ENCODE measurements around the gene PTPRU.

The PTPRU gene

GRCh38 chr1:29335573-29335972 is 99.3 kb downstream of the PTPRU start:
- DNase-seq (ENCODE audit: low read depth) = no peak

- no peak for DNase-seq (ENCODE audit: low read depth)
Measured at GRCh38 chr1:29338908-29339575, 102.7 kb downstream of the PTPRU start.

- DNase-seq (ENCODE audit: low read depth) = no peak
Measured at GRCh38 chr1:29341936-29342335, 105.6 kb downstream of the PTPRU start.

- DNase-seq (ENCODE audit: low read depth) = no peak
Measured at GRCh38 chr1:29342351-29342750, 106.0 kb downstream of the PTPRU start.

- DNase-seq (ENCODE audit: low read depth) = no peak
Measured at GRCh38 chr1:29342983-29343382, 106.7 kb downstream of the PTPRU start.

- DNase-seq (ENCODE audit: low read depth) = no peak
Measured at GRCh38 chr1:29343476-29343875, 107.2 kb downstream of the PTPRU start.

- DNase-seq (ENCODE audit: low read depth) = no peak
Measured at GRCh38 chr1:29343908-29344307, 107.6 kb downstream of the PTPRU start.

GRCh38 chr1:29344336-29344735 is 108.0 kb downstream of the PTPRU start:
- DNase-seq (ENCODE audit: low read depth) = no peak

GRCh38 chr1:29346576-29346975 is 110.3 kb downstream of the PTPRU start:
- DNase-seq (ENCODE audit: low read depth) = no peak

GRCh38 chr1:29349871-29350491 is 113.7 kb downstream of the PTPRU start:
- no peak for DNase-seq (ENCODE audit: low read depth)

GRCh38 chr1:29352719-29353420 is 116.5 kb downstream of the PTPRU start:
- no peak for DNase-seq (ENCODE audit: low read depth)

GRCh38 chr1:29354511-29355098 is 118.3 kb downstream of the PTPRU start:
- DNase-seq (ENCODE audit: low read depth) = no peak

GRCh38 chr1:29355375-29355774 is 119.1 kb downstream of the PTPRU start:
- no peak for DNase-seq (ENCODE audit: low read depth)

- DNase-seq (ENCODE audit: low read depth) = no peak
Measured at GRCh38 chr1:29356663-29357062, 120.3 kb downstream of the PTPRU start.

- no peak for DNase-seq (ENCODE audit: low read depth)
Measured at GRCh38 chr1:29357452-29357851, 121.1 kb downstream of the PTPRU start.

- no peak for DNase-seq (ENCODE audit: low read depth)
Measured at GRCh38 chr1:29358183-29358582, 121.9 kb downstream of the PTPRU start.

GRCh38 chr1:29360768-29361167 is 124.4 kb downstream of the PTPRU start:
- DNase-seq (ENCODE audit: low read depth) = no peak

GRCh38 chr1:29361686-29362085 is 125.4 kb downstream of the PTPRU start:
- DNase-seq (ENCODE audit: low read depth) = no peak

GRCh38 chr1:29362116-29362515 is 125.8 kb downstream of the PTPRU start:
- DNase-seq (ENCODE audit: low read depth) = no peak

- no peak for DNase-seq (ENCODE audit: low read depth)
Measured at GRCh38 chr1:29362764-29363163, 126.4 kb downstream of the PTPRU start.

- DNase-seq (ENCODE audit: low read depth) = no peak
Measured at GRCh38 chr1:29363536-29363935, 127.2 kb downstream of the PTPRU start.

- DNase-seq (ENCODE audit: low read depth) = no peak
Measured at GRCh38 chr1:29364101-29364678, 127.9 kb downstream of the PTPRU start.

Data from stimulated activated CD8-positive, alpha-beta memory T cell treated with anti-CD3 and anti-CD28 coated beads, Interleukin-12 subunit alpha, Interleukin-12 subunit beta, amount 100 ng/mL, for 4 hours (primary cell).